Measurements from ENCODE around the gene WNT7B.

WNT7B gene

GRCh38 chr22:46010207-46010867 lies 33.4 kb upstream of the WNT7B start:
- Mint-ChIP-seq H3K9me3 (peaks cover 3% of the 10 kb centered on the region), H3K4me3 (no peak overlapping the region), H3K36me3 (ENCODE audit: low read depth) (no peaks in the 10 kb centered on the region), H3K27ac (no peak overlapping the region), H3K27me3 (ENCODE audit: low read depth, poor library complexity) (peaks cover 11% of the 10 kb centered on the region), H3K4me1 (peaks cover 13% of the 10 kb centered on the region)
- no peak for DNase-seq
- TF ChIP-seq, protein P1, sequence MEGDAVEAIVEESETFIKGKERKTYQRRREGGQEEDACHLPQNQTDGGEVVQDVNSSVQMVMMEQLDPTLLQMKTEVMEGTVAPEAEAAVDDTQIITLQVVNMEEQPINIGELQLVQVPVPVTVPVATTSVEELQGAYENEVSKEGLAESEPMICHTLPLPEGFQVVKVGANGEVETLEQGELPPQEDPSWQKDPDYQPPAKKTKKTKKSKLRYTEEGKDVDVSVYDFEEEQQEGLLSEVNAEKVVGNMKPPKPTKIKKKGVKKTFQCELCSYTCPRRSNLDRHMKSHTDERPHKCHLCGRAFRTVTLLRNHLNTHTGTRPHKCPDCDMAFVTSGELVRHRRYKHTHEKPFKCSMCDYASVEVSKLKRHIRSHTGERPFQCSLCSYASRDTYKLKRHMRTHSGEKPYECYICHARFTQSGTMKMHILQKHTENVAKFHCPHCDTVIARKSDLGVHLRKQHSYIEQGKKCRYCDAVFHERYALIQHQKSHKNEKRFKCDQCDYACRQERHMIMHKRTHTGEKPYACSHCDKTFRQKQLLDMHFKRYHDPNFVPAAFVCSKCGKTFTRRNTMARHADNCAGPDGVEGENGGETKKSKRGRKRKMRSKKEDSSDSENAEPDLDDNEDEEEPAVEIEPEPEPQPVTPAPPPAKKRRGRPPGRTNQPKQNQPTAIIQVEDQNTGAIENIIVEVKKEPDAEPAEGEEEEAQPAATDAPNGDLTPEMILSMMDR (IDR thresholded peaks at IDR 0.05) = no peak

- Mint-ChIP-seq H3K4me3 (no peak overlapping the region), H3K9me3 (peaks cover 3% of the 10 kb centered on the region), H3K4me1 (peaks cover 9% of the 10 kb centered on the region)
These were observed 32.8 kb upstream of the WNT7B start for GRCh38 chr22:46009730-46010129.

DNA sequence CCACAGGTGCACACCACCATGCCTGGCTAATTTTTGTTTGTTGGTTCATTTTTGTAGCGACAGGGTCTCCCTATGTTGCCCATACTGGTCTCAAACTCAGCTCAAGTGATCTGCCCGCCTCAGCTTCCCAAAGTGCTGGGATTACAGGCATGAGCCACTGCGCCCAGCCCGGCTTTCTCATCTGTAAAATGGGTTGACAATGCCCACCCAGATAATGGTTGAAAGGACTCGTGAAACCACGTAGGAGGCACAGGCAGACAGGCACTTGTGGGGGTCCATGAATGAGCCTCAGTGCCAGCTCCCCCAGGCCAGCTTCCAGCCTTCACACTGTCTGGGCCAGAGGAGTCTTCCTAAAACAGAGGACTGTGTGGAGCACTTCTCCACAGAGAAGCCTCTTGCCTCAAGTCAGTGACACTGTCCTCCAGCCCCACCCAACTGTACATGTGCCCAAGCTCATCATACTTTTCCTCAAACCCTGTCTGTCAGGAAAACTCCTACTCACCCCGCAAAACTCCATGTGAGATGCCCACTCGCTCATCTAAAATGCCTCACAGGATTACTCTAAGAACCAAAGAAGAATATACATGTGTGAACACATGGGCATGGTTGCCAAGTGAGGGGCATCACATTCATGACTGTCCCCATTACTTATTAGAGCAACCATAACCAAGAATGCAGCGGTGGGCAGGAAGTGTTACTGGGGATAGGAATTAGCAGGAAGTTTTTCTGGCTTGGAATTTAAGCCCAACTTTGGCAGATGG lies 32.1 kb upstream of the WNT7B start:
- Mint-ChIP-seq H3K27me3 (ENCODE audit: low read depth, poor library complexity) (peaks cover 11% of the 10 kb centered on the region), H3K27ac (no peak overlapping the region), H3K4me3 (no peak overlapping the region), H3K36me3 (ENCODE audit: low read depth) (no peaks in the 10 kb centered on the region), H3K9me3 (peaks cover 3% of the 10 kb centered on the region), H3K4me1 (peaks cover 13% of the 10 kb centered on the region)
- TF ChIP-seq, protein P1 (IDR thresholded peaks at IDR 0.05) = no peak
- no peak for DNase-seq

More at GRCh38 chr22:46009730-46010129, 32.8 kb upstream of the WNT7B start:
- Mint-ChIP-seq H3K27ac (no peak overlapping the region), H3K36me3 (ENCODE audit: low read depth) (no peaks in the 10 kb centered on the region), H3K27me3 (ENCODE audit: low read depth, poor library complexity) (peaks cover 11% of the 10 kb centered on the region)
- DNase-seq = no peak
- TF ChIP-seq, protein P1 (IDR thresholded peaks at IDR 0.05) = no peak

- Mint-ChIP-seq H3K27me3 (ENCODE audit: low read depth, poor library complexity) (peaks cover 7% of the 10 kb centered on the region), H3K4me1 (peaks cover 11% of the 10 kb centered on the region), H3K27ac (no peak overlapping the region), H3K9me3 (peaks cover 3% of the 10 kb centered on the region), H3K4me3 (no peak overlapping the region), H3K36me3 (ENCODE audit: low read depth) (no peaks in the 10 kb centered on the region)
- DNase-seq = no peak
- TF ChIP-seq, protein P1 (IDR thresholded peaks at IDR 0.05) = no peak
These were observed 31.3 kb upstream of the WNT7B start for GRCh38 chr22:46008291-46008690.

DNA sequence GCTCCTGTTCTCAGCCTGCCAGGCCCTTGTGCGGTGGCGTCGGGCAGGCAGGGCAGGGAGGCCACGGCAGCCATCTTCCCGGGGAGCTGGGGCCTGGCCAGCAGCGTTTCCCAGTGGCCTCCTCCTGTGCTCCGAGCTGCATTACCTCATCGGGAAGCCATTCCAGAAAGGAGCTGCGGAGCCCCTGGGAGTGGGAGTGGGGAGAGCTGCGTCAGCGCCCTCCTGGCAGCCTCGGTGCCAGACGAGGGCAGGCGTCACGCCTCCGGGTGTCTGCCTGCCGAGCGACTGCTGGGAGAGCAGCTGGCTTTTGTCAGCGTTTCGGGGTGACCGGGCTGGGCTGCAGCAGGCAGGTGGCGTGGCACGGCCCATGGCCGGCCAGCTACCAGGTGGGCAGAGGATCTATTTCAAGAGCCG lies 30.9 kb upstream of the WNT7B start:
- DNase-seq = no peak
- no peak overlapping the region for H3K27ac Mint-ChIP-seq
- H3K36me3 Mint-ChIP-seq (ENCODE audit: low read depth) = no peaks in the 10 kb centered on the region
- H3K4me3 Mint-ChIP-seq = no peak overlapping the region
- peaks cover 8% of the 10 kb centered on the region for H3K4me1 Mint-ChIP-seq
- TF ChIP-seq, protein P1 (IDR thresholded peaks at IDR 0.05) = no peak
- H3K27me3 Mint-ChIP-seq (ENCODE audit: low read depth, poor library complexity) = peaks cover 7% of the 10 kb centered on the region
- H3K9me3 Mint-ChIP-seq = peaks cover 3% of the 10 kb centered on the region

All from nephron progenitor cell (in vitro differentiated cells).